Bone marrow (tissue), 2 donors: ENCODE data around the gene OR2T8.

Experiments
- DNase-seq, 2 donors: peaks; one replicate each; lab custom pipeline; 2025; lab: John Stamatoyannopoulos, UW

The OR2T8 gene

GRCh38 chr1:247962911-247963588 lies 43.0 kb downstream of the OR2T8 start:
- no peak for DNase-seq

- no peak for DNase-seq
Observed at GRCh38 chr1:247964933-247965332, 44.9 kb downstream of the OR2T8 start, which contains the start of gene OR2AK2. Gene OR2AK2, plus strand, starts transcription at chr1:247965233. Its CDS starts 144 bp downstream, at chr1:247965377.

- DNase-seq = no peak
Observed at GRCh38 chr1:247966532-247967204, 46.6 kb downstream of the OR2T8 start.
